HepG2 (cell line): Measurements from ENCODE around the gene ARAP1. TPM values are rescaled to one million over a fixed set of nuclear protein-coding genes. Genes with fewer than 3 reads are reported as not detected.

Experiments
- ATAC-seq: fragments of 200-7000 bp; cut with Tn5 transposase; 3 replicates; pipeline ENCODE4 v1.9.1; 2020; ENCODE audit warnings: mild to moderate bottlenecking, moderate library complexity
- BruUV-seq: library from RNA; stranded (reverse); fragments of 400-500 nt; replicated peaks from 2 replicates; lab custom pipeline; 2021; lab: Mats Ljungman, UMichigan
- CTCF ChIA-PET: fragments of 300-600 bp; formaldehyde crosslinking; extraction: SDS; loops from one replicate; lab custom pipeline; 2021; ENCODE audit warnings: low total read pairs, inconsistent platforms, low intra/inter-chr PET ratio; lab: Yijun Ruan, JAX
- POLR2A ChIA-PET: fragments of 350-600 bp; sonication (Branson Sonifier 250); formaldehyde crosslinking; loops from one replicate; lab custom pipeline; 2020; ENCODE audit warnings: antibody characterized with exemption, inconsistent platforms; lab: Yijun Ruan, JAX
- DNase-seq: peaks from one replicate; pipeline ENCODE4 v3.0.0-alpha.2; 2015; ENCODE audit warnings: low spot score
- FAIRE-seq: peaks from 3 replicates; lab custom pipeline; 2011; peaks lifted over from hg19 to GRCh38; lab: Jason Lieb, UNC
- H2AFZ ChIP-seq: one replicate; pipeline ENCODE4 v1.6.1; 2011; ENCODE audit warnings: low read length, inconsistent platforms
- H3K27ac ChIP-seq: fragments of 300-600 bp; 3 replicates; pipeline ENCODE4 v1.8.0; 2011; ENCODE audit warnings: mixed run types, mild to moderate bottlenecking, mixed read lengths, low read length, inconsistent platforms; ENCODE audit not compliant: insufficient read depth; ENCODE audit errors: extremely low read length
- H3K27me3 ChIP-seq, 2 experiments: fragments of 200-600 bp in 1 of 2; 2 replicates in 1 of 2; 3 replicates in 1 of 2; pipeline versions ENCODE4 v1.6.0 to v1.8.0; 2011; ENCODE audit warnings: low read length in 2 of 2, mild to moderate bottlenecking in 2 of 2, moderate library complexity in 2 of 2, inconsistent platforms in 1 of 2; ENCODE audit not compliant: insufficient read depth in 2 of 2, control insufficient read depth in 1 of 2
- H3K36me3 ChIP-seq, 2 experiments: fragments of 200-600 bp in 1 of 2; replicated peaks in 1 of 2; 2 replicates in 1 of 2; 3 replicates in 1 of 2; pipeline versions ENCODE4 v1.5.1 to v1.8.0; 2011; ENCODE audit warnings: low read length in 2 of 2, inconsistent platforms in 1 of 2; ENCODE audit not compliant: insufficient read depth in 2 of 2, control insufficient read depth in 1 of 2
- H3K4me1 ChIP-seq: 2 replicates; pipeline ENCODE4 v1.5.1; 2012; ENCODE audit warnings: low read length, inconsistent platforms; ENCODE audit not compliant: insufficient read depth
- H3K4me2 ChIP-seq: 2 replicates; pipeline ENCODE4 v1.6.0; 2011; ENCODE audit warnings: low read depth, low read length, inconsistent platforms
- H3K4me3 ChIP-seq, 3 experiments: fragments of 200-600 bp in 1 of 3; sonication (generic), shearing (Covaris generic) in 1 of 3; replicated peaks in 1 of 3; 2 replicates each; pipeline ENCODE4 v1.5.1; 2011 to 2016; ENCODE audit warnings: low read length in 3 of 3, inconsistent platforms in 2 of 3, low read depth in 2 of 3, mild to moderate bottlenecking in 2 of 3, control low read depth in 1 of 3, mixed read lengths in 1 of 3; ENCODE audit not compliant: insufficient read depth in 1 of 3
- H3K79me2 ChIP-seq: one replicate; pipeline ENCODE4 v1.6.1; 2011; ENCODE audit warnings: low read length, inconsistent platforms; ENCODE audit not compliant: insufficient read depth
- H3K9ac ChIP-seq: 2 replicates; pipeline ENCODE4 v1.6.0; 2011; ENCODE audit warnings: mild to moderate bottlenecking, low read depth, low read length, inconsistent platforms; ENCODE audit not compliant: insufficient read depth
- H3K9me3 ChIP-seq: 2 replicates; pipeline ENCODE4 v1.5.1; 2012; ENCODE audit warnings: mild to moderate bottlenecking, low read length
- H4K20me1 ChIP-seq: 2 replicates; pipeline ENCODE4 v1.6.0; 2011; ENCODE audit warnings: inconsistent platforms, mild to moderate bottlenecking, low read length, moderate library complexity; ENCODE audit not compliant: insufficient read depth
- CCDC6 ChIP-seq: sonication (generic); formaldehyde crosslinking; IDR thresholded peaks from 2 replicates; pipeline ENCODE4 v1.8.1; 2022; ENCODE audit warnings: mild to moderate bottlenecking, missing genetic modification reagents, moderate library complexity
- FOXK1 ChIP-seq: sonication (generic); formaldehyde crosslinking; IDR thresholded peaks from 2 replicates; pipeline ENCODE4 v1.4.0; 2020; ENCODE audit warnings: low read depth, missing genetic modification reagents, borderline replicate concordance
- HOXD1 ChIP-seq: sonication (generic); formaldehyde crosslinking; IDR thresholded peaks from 2 replicates; pipeline ENCODE4 v1.5.0; 2020; ENCODE audit warnings: missing genetic modification reagents
- NONO ChIP-seq, 2 experiments: fragments of 450-650 bp in 1 of 2; sonication (generic) in 1 of 2; formaldehyde crosslinking in 1 of 2; IDR thresholded peaks in 1 of 2; conservative IDR thresholded peaks in 1 of 2; 2 replicates each; pipeline versions ENCODE4 v1.6.1 to v1.8.0; 2017 to 2022; ENCODE audit warnings: mild to moderate bottlenecking in 1 of 2, missing genetic modification reagents in 1 of 2, moderate library complexity in 1 of 2
- RFX5 ChIP-seq: IDR thresholded peaks from 2 replicates; pipeline ENCODE4 v1.6.1; 2011; ENCODE audit warnings: low read depth, low read length, improper control_type of control experiment
- WIZ ChIP-seq: sonication (generic); formaldehyde crosslinking; IDR thresholded peaks from 2 replicates; pipeline ENCODE4 v1.5.1; 2020; ENCODE audit warnings: mild to moderate bottlenecking, missing genetic modification reagents
- YY1 ChIP-seq: IDR thresholded peaks from 2 replicates; pipeline ENCODE4 v1.6.1; 2011; ENCODE audit warnings: low read length, low read depth, moderate library complexity, mild to moderate bottlenecking; ENCODE audit not compliant: insufficient read depth, insufficient replicate concordance
- ZIK1 ChIP-seq: sonication (generic); formaldehyde crosslinking; IDR thresholded peaks from 2 replicates; pipeline ENCODE4 v1.5.0; 2020; ENCODE audit warnings: mild to moderate bottlenecking, low read depth, missing genetic modification reagents, borderline replicate concordance
- ZNF253 ChIP-seq: sonication (generic); formaldehyde crosslinking; IDR thresholded peaks from 2 replicates; pipeline ENCODE4 v1.8.0; 2022; ENCODE audit warnings: mild to moderate bottlenecking, missing genetic modification reagents, borderline replicate concordance
- ZNF292 ChIP-seq: sonication (generic); formaldehyde crosslinking; IDR thresholded peaks from 2 replicates; pipeline ENCODE4 v1.8.1; 2022; ENCODE audit warnings: mild to moderate bottlenecking, low read depth, missing genetic modification reagents, borderline replicate concordance
- ZNF383 ChIP-seq: sonication (generic); formaldehyde crosslinking; IDR thresholded peaks from 2 replicates; pipeline ENCODE4 v1.4.0; 2020; ENCODE audit warnings: missing genetic modification reagents, mild to moderate bottlenecking, borderline replicate concordance
- ZNF883 ChIP-seq: sonication (generic); formaldehyde crosslinking; IDR thresholded peaks from 2 replicates; pipeline ENCODE4 v1.5.1; 2020; ENCODE audit warnings: mild to moderate bottlenecking, missing genetic modification reagents; ENCODE audit errors: not compliant biosample characterization
- WGBS: methylation state at CpG from one replicate; pipeline ENCODE4 v1.1.6; 2017; ENCODE audit warnings: low lambda C conversion rate; 5-methylcytosine and 5-hydroxymethylcytosine counted together
- in situ Hi-C: cut with HindIII; loops from 2 replicates; pipeline ENCODE4 v1.10.0; 2017; ENCODE audit warnings: low pct_unique_long_range_greater_than_20kb; ENCODE audit not compliant: extremely low pct_ligation_motif_present
- intact Hi-C: fragments of 100-400 bp; cut with micrococcal nuclease; formaldehyde crosslinking; loops from one replicate; pipeline ENCODE4 v1.10.0; 2022; ENCODE audit not compliant: unreplicated experiment
- polyA plus RNA-seq, 8 experiments: library from polyadenylated mRNA; depleted of rRNA in 3 of 8; stranded (reverse) in 7 of 8; unstranded in 1 of 8; fragments of >200 nt; fragmentation: Illumina TruSeq in 4 of 8; extraction: Trizol in 4 of 8; gene quantifications; 2 replicates each; pipeline versions ENCODE4 v1.2.1 to v1.2.3, GENCODE V29; 2011 to 2016; ENCODE audit warnings: low read depth in 4 of 8, missing spikeins in 1 of 8, mixed read lengths in 1 of 8; ENCODE audit not compliant: insufficient read depth in 1 of 8
- total RNA-seq, 5 experiments: library from RNA; depleted of rRNA; stranded (reverse); fragments of >200 nt; fragmentation: Illumina TruSeq; extraction: Trizol; gene quantifications; 2 replicates each; pipeline ENCODE4 v1.2.3, GENCODE V29; 2016; ENCODE audit warnings: low read depth in 1 of 5
- TF ChIP-seq, protein P1 (sequence below): sonication (generic); formaldehyde crosslinking; IDR thresholded peaks from 2 replicates; pipeline ENCODE4 v1.8.1; 2022; ENCODE audit warnings: mild to moderate bottlenecking, missing genetic modification reagents
- TF ChIP-seq, protein P2 (sequence below), 2 experiments: sonication (generic) in 1 of 2; formaldehyde crosslinking in 1 of 2; IDR thresholded peaks; 2 replicates each; pipeline versions ENCODE4 v1.5.1 to v1.6.1; 2011 to 2020; ENCODE audit warnings: borderline replicate concordance in 1 of 2, low read depth in 1 of 2, low read length in 1 of 2, mild to moderate bottlenecking in 1 of 2, missing genetic modification reagents in 1 of 2, moderate library complexity in 1 of 2
- TF ChIP-seq, protein P3 (sequence below): sonication (generic); formaldehyde crosslinking; IDR thresholded peaks from 2 replicates; pipeline ENCODE4 v1.5.0; 2020; ENCODE audit warnings: mild to moderate bottlenecking, missing genetic modification reagents
- TF ChIP-seq, protein P4 (sequence below): sonication (generic); IDR thresholded peaks from 2 replicates; pipeline ENCODE4 v1.6.1; 2016; ENCODE audit warnings: low read depth, borderline replicate concordance

The ARAP1 gene
- total and polyA plus RNA-seq, 2 of the 13 experiments (the other 11 are each of a cell fraction or from before 2014, with no cell fraction given), result 43.2 to 55.5 TPM

DNA sequence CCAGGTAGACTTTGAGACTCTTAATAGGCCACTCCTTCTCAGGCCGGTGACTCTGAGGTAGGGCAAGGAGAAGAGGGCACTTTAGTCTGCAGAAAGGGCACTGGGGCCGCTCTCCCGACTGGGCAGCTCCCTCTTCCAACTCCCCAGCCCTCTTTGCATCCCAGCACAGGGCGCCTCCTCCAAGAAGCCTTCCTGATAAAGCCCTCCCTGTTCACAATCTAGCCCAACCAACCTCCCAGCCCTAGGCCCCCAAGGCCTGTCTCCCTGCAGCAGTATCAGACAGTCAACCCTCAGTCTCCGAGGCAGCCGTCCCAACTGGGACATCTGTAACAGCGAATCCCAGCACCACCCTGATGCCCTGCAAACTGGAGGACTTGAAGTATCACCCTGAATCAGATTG is 63.7 kb downstream of the ARAP1 start:
- Histone ChIP-seq H3K36me3 (peaks cover 25 to 57% of the 10 kb centered on the region in 2 experiments; a peak in 4 of 5 replicates), H2AFZ (no peak overlapping the region), H3K79me2 (no peaks in the 10 kb centered on the region), H3K4me2 (no peak overlapping the region), H3K9ac (no peak overlapping the region), H3K4me3 (no peak overlapping the region), H4K20me1 (peaks cover 13% of the 10 kb centered on the region; the same call in 1 of the 2 replicates), H3K9me3 (no peaks in the 10 kb centered on the region), H3K4me1 (no peaks in the 10 kb centered on the region), H3K27ac (no peak overlapping the region), H3K27me3 (no peaks in the 10 kb centered on the region)
- TF ChIP-seq, protein P1, sequence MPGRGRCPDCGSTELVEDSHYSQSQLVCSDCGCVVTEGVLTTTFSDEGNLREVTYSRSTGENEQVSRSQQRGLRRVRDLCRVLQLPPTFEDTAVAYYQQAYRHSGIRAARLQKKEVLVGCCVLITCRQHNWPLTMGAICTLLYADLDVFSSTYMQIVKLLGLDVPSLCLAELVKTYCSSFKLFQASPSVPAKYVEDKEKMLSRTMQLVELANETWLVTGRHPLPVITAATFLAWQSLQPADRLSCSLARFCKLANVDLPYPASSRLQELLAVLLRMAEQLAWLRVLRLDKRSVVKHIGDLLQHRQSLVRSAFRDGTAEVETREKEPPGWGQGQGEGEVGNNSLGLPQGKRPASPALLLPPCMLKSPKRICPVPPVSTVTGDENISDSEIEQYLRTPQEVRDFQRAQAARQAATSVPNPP (CRISPR knock-in tag), result no peak
- no peak for TF ChIP-seq WIZ (CRISPR knock-in tag)
- TF ChIP-seq CCDC6, result no peak
- TF ChIP-seq ZNF883, result no peak
- no peak for TF ChIP-seq ZNF292 (CRISPR knock-in tag)
- TF ChIP-seq, protein P2, sequence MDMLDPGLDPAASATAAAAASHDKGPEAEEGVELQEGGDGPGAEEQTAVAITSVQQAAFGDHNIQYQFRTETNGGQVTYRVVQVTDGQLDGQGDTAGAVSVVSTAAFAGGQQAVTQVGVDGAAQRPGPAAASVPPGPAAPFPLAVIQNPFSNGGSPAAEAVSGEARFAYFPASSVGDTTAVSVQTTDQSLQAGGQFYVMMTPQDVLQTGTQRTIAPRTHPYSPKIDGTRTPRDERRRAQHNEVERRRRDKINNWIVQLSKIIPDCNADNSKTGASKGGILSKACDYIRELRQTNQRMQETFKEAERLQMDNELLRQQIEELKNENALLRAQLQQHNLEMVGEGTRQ (IDR thresholded peaks at IDR 0.05; ENCODE audit: low read depth, low read length), result no peak
- TF ChIP-seq, protein P2 (CRISPR knock-in tag; IDR thresholded peaks at IDR 0.05; ENCODE audit: borderline replicate concordance), result no peak
- no peak for TF ChIP-seq NONO (IDR thresholded peaks at IDR 0.05)
- TF ChIP-seq NONO (CRISPR knock-in tag; conservative IDR thresholded peaks at IDR 0.05), result no peak
- TF ChIP-seq ZNF253 (CRISPR knock-in tag), result no peak
- TF ChIP-seq, protein P3, sequence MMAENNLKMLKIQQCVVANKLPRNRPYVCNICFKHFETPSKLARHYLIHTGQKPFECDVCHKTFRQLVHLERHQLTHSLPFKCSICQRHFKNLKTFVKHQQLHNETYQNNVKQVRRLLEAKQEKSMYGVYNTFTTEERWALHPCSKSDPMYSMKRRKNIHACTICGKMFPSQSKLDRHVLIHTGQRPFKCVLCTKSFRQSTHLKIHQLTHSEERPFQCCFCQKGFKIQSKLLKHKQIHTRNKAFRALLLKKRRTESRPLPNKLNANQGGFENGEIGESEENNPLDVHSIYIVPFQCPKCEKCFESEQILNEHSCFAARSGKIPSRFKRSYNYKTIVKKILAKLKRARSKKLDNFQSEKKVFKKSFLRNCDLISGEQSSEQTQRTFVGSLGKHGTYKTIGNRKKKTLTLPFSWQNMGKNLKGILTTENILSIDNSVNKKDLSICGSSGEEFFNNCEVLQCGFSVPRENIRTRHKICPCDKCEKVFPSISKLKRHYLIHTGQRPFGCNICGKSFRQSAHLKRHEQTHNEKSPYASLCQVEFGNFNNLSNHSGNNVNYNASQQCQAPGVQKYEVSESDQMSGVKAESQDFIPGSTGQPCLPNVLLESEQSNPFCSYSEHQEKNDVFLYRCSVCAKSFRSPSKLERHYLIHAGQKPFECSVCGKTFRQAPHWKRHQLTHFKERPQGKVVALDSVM (CRISPR knock-in tag), result no peak
- no peak for TF ChIP-seq ZIK1 (CRISPR knock-in tag)
- TF ChIP-seq YY1, result no peak
- TF ChIP-seq ZNF383, result no peak
- no peak for TF ChIP-seq FOXK1 (CRISPR knock-in tag)
- TF ChIP-seq, protein P4, sequence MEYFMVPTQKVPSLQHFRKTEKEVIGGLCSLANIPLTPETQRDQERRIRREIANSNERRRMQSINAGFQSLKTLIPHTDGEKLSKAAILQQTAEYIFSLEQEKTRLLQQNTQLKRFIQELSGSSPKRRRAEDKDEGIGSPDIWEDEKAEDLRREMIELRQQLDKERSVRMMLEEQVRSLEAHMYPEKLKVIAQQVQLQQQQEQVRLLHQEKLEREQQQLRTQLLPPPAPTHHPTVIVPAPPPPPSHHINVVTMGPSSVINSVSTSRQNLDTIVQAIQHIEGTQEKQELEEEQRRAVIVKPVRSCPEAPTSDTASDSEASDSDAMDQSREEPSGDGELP, result no peak
- no peak for TF ChIP-seq HOXD1 (CRISPR knock-in tag)
- TF ChIP-seq RFX5, result no peak
- intact Hi-C loops, result no loop called here
- in situ Hi-C loops, result no loop called here
- FAIRE-seq, result no peak
- 98% methylated on average over 6 of the region's 7 CpGs for WGBS
- ChIA-PET CTCF (no interaction called here), POLR2A (no interaction called here)
- no TSS peak for BruUV-seq
- no peak for DNase-seq
- ATAC-seq, result no peak
